ENCODE results near the gene ERGIC1.
"Not testable (repeated sequence)": the region's sequence is repeated elsewhere in the genome, so short reads cannot be mapped to it uniquely, and the experiment has no call there.

Gene ERGIC1

DNA sequence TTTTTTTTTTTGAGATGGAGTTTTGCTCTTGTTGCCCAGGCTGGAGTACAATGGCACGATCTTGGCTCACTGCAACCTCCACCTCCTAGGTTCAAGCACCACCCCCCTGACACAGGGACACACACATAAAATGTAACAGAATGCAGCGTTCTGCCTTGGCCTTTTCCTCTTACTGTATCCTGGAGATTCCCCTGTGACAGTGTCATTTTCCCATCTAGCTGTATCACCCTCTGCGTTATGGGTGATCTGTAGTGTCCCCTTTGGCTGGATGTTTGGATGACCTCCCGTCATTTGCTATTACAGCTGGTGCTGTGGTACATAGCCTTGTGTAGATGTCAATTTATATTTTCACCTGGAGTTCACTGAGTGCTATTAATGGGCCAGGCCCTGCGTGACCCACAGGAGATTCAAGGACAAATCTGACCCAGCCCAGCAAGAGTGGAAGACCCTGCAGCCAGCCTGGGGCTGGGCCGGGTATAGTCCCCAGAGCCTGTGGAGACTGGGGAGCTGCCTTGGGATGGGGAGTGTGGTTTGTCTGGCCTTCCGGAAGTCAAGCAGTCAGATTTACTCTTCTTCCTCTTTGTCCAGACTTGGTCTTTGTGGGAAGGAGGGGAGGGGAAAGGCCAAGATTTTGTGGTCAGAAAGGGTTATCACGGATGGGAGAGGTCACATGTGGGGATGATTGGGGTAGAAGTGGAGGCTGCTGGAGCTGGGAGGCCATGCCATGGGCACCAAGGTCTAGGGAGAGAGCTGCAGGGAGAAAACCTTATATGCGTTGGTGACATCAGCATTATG lies 43.6 kb downstream of the ERGIC1 start:
- in situ Hi-C loops (cut with MboI; ENCODE audit: low sequenced_read_pairs) = no loop called here

DNA sequence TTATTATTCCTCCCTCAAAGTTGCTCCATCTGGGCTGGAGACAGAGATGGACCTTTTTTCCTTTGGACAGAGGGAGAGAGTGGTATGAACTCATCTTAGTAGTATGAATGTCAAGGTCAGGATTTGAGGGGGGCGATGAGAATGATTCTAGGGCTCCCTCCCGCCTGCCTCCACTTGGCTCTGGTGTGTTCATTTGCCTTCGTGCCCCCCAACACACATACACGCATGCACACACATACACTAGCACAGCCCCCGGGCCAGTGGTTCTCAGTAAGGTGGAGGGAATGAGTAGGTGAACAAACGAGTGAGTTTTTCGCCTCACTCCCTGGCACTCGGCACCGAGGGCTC lies 44.5 kb downstream of the ERGIC1 start:
- in situ Hi-C loops (cut with MboI; ENCODE audit: low sequenced_read_pairs) = no loop called here

DNA sequence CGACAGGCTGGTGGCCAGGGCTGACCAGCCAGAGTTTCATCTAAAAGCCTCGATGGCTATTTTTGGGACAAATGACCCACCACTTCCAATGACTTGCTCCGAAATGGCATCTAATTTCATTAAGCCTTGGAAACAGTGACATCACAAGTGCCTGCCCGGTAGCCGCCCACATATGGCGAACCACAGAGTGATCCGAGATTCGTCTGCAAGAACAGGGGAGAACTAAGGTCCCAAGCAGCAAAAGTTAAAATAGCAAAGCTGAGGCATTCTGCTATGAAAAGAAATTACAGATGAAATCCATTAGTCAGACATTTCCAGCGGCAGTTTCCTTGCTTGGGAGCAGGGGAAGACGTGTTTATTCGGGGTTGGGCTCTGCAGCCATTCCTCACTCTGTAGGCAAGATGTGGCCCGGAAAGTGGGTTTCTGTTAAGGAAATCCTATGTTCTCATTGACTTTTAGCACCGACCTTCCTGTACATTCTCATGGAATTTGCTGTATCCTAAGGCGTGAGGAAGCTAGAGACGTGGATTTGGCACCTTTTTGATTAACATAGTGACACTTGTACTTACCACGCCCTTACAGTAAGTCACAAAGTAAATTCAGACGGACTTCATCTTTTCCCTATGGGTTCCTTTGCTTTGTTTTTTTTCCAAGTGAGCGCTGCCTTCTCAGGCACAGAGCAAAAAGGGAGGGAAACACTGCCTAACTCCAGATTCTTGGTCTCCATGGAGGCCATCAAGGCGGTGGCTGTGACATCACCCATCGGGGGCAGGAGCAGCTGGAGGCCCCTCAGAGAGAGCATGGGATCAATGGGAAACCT lies 45.1 kb downstream of the ERGIC1 start:
- in situ Hi-C loops (cut with MboI; ENCODE audit: low sequenced_read_pairs) = no loop called here

DNA sequence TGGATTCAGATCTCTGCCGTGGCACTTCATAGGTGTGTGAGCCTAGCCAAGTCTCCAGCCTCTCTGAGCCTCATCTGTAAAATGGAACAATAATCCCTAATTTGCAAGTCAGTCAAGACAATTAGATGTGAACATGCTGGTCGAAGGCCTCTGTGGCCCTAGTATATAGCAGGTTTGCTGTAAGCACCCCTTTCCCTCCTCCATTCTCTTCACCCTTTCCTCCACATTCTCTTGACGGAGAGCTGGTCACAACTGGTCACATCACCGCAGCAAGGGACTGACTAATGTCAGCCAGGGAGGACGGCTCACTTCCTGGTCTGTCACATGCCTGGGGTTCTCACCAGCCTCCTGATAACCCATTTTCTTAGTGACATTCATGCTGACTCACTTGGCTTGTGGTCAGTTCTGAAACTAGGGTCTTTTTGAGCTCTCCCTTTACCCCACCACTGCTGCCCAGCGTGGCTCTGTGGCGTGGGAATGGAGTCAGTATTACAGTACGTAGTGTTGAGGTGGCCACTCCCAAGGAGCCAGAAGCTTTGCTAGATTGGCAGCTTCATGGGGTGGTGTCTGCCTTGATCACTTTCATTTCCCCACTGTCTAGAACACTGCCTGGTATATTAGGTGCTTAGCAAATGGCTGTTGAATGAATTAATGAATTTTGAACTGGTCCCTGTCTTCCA lies 47.8 kb downstream of the ERGIC1 start:
- in situ Hi-C loops (cut with MboI; ENCODE audit: low sequenced_read_pairs) = no loop called here

DNA sequence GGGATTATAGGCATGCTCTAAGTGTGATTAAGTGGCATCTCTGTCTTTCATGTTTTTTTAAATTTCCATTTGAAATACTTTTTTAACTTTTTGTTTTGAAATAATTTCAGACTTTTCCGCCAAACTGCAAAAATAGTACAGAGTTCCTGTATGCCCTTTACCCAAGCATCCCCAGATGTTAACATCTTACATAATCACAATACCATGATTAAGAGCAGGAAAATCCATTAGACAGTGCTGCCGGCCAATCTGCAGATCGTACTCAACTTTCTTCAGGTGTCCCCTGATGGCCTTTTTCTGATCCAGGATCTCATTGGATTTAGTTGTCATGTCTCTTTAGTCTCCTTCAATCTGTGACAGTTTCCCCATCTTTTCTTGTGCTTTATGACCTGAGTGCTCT lies 49.0 kb downstream of the ERGIC1 start:
- in situ Hi-C loops (cut with MboI; ENCODE audit: low sequenced_read_pairs) = no loop called here

DNA sequence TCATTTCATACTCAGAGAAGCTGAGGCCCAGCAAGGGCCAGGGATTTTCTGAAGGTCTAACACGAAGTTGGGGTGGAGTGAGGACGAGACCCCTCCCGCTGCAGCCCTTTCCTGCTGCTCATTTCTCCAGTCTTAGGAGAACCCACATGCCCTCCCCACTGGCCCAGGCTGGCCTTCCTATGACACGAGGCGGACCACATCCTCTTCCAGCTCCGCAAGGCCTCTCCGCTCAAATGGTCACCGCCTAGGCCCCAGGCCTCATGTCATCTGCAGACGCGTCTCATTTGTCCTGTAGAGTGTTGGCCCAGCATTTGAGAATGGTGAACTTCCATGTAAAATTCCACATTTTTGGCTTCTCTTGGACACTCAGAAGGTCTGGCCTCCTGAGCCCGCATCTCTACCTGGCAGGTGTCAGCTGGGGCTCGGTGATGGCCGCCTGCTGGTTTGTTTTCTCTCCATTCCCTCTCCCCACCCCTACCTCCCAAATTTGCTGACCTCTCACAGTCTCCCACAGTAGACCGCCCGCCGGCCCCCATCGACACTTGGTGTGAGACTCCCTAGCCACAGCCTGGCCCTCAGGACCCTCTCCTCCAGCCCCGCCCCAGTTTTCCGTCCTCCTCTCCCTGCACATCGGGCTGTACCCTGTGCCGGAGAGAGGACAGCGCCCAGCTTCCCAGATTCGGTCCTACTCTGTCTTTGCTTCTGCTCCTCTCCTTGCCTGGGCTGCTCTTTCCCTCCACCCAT lies 51.7 kb downstream of the ERGIC1 start:
- in situ Hi-C loops (cut with MboI; ENCODE audit: low sequenced_read_pairs) = no loop called here

DNA sequence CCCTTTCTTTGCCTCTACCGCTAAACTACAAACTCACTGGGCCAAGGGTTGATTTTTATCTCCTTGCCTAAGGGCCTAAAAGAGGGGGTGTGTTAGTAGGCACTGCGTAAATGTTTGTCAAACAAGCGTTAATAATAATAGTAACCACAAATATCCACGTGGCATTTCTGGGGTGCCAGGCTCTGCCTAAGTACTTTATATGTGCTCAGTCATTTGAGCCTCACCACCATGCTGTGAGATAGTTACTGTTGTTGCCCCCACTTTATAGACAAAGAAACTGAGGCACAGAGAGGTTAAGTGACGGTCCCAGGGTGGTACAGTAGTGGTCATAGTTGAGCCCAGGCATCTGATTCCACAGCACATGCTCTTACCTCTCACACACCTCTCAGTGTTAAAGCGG lies 52.4 kb downstream of the ERGIC1 start:
- in situ Hi-C loops (cut with MboI; ENCODE audit: low sequenced_read_pairs) = no loop called here

DNA sequence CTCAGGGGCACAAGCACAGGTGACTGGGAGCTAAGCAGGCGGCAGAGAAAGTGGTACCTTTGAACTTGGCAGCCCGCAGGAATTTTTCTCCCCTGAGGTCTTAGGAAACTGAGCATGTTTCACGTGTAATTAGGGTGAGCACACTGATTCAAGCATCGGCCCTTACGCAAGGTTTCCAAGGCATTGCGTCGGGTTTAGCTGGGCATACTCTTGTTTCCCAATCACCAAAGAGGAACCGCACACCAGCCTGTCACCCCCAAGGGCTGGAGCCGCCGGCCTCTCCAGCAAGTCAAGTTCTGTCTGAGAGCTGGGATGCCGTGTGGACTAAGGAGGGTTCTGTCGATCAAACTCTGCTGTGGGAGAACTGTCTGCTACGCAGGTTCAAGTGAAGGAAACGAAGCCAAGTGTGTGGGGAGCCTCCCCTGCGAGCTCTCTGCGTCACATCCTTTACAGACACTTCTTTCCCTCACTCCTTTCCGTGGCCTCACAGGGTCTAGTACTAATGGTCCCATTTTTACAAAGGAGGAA lies 53.0 kb downstream of the ERGIC1 start:
- in situ Hi-C loops (cut with MboI; ENCODE audit: low sequenced_read_pairs) = no loop called here

DNA sequence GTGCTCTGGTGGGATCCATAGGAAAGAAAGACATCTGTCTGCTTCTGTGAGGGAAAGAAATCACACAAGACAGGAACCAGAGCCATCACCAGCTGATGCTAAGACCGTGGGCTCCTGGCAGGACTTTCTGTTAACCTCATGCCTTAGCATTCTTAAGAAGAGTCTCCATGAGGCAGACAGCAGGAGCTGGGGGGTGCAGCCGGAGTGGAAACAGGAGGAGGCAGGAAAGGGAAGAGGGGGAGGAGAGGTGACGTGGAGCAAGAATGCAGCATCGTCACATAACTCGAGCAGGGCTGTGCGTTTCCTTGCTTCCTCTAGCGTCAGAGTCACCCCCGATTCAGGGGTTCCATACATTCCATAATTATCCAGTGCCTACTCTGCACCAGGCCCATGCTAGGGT lies 53.6 kb downstream of the ERGIC1 start:
- in situ Hi-C loops (cut with MboI; ENCODE audit: low sequenced_read_pairs) = no loop called here

DNA sequence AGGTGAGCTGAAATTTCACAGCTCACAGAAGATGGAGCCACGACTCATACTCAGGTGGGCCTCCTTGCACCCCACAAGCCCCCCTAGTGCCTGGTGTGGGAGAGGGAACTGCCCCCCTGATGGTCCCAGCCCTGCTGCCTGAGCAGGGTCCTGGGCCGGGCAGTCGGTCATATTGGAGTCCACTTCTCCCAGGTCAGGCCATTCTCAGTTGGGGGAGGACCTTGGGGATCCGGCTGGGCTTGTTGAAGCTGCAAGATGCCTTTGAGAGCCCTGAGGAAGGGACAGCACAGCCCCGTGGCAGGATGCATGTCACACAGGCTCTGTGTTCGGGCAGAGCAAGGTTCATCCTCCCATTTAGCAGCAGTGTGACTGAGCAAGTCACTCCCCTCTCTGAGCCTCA lies 56.6 kb downstream of the ERGIC1 start:
- in situ Hi-C loops (cut with MboI; ENCODE audit: low sequenced_read_pairs) = no loop called here

DNA sequence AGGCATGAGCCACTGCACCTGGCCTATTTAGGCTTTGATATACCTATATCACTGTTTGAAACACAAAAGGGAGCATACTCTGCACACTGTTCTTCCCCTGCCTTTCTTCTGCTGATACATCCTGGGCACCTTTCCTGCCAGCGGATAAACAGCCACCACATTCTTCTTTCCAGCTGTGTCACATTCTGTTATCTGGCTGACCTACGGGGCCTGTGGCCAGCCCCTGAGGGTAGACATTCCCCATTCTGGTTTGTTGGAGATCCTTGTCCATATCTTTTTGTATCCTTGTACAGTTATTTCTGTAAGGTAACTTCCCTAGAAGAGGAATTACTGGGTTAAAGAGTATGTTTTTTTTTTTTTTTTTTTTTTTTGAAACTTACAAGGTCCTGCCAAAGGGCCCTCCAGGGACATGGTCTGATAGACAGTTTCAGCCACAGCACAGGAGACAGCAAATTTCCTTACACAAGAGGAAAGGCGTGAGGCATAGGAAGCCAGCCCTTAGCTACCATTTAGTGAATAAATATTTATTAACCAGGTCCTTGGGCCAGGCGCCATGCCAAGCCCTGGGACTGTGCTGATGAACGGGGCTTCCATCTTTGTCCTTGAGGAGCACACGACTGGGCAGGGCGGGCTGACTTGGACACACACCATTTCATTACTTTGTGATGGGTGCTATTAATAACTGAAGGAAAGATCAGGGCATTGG lies 57.8 kb downstream of the ERGIC1 start:
- in situ Hi-C loops (cut with MboI; ENCODE audit: low sequenced_read_pairs) = no loop called here

DNA sequence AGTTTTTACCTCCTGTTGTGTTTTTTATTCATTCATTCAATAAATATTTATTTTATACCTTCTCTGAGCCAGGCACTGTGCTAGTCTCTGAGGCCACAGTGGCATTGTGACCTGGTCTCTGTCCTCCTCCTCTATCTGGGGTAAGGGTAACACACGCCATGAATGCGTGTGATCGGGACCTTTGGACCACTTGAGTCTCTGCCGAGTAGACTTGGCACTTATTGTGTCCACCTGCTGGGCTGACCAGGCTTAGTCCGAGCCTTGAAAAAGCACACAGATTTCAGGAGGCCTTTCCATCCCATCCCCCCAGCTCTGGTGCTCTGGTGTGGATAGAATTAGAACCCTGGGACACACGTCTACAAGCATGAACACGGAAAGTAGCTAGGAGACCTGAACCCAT lies 58.7 kb downstream of the ERGIC1 start:
- in situ Hi-C loops (cut with MboI; ENCODE audit: low sequenced_read_pairs) = no loop called here

DNA sequence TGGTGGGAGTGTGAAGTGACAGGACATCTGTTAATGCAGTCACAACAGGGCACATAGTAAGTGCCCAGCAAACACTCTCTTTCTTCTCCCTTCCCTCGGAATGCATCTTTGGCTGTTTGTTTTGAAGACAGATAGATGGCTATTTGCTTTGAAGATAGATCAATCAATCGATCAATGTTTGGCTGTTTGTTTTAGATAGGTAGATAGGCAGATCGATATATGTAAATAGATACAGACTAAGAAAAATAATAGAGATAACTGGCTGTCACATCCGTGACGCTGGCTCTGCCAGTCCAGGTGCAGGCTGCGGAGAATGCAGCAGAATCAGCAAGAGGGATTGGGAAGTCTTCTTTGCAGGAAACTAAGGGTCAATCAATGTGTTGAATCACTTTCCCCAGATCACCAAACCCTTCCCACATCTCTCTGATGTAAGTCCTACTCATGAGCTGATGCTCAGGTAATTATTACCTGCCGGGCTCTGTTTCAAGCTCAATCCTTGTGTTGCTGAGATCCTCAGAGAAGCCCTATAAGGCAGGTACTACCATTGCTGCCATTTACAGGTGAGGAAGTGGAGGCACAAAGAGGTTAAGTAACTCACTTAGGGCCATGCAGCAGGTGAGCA lies 60.8 kb downstream of the ERGIC1 start:
- in situ Hi-C loops (cut with MboI; ENCODE audit: low sequenced_read_pairs) = no loop called here

DNA sequence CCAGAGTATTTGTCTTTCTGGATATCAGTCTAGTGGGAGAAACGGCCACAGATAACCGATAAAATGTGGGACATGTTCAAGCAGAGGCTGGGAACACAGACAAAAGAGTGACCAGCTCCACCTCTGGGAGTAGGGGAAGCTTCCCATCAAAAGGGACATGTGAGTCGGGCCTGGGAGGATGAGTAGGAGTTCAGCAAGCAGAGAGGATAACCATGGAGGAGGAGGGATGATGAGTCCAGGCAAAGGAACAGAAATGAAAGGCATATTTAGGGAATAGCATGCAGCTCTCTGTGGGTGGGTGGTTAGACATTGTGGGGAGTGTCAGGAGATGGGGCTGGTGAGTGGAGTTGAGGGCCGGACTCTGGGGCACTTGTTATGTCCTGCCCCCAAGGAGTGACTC lies 61.5 kb downstream of the ERGIC1 start:
- in situ Hi-C loops (cut with MboI; ENCODE audit: low sequenced_read_pairs) = no loop called here

DNA sequence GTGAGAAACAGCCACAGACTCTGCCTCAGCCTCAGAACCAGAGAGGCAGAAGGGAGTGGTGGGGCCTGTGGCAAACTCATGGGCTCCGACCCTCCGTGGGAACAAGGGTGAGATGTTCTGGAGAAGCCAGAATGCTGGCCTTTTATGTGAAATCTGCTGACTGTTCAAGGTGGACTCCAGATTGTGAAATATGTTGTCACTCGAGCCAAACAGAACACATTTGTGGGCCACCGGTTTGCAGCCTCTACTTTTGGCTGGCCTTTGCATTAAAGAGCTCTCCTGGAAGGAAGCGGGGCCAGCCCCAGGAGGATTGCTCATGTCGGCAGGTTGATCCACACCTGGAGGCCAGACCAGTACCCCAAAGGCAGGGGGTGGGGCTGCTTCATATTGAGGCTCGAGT lies 62.4 kb downstream of the ERGIC1 start:
- in situ Hi-C loops (cut with MboI; ENCODE audit: low sequenced_read_pairs) = no loop called here

DNA sequence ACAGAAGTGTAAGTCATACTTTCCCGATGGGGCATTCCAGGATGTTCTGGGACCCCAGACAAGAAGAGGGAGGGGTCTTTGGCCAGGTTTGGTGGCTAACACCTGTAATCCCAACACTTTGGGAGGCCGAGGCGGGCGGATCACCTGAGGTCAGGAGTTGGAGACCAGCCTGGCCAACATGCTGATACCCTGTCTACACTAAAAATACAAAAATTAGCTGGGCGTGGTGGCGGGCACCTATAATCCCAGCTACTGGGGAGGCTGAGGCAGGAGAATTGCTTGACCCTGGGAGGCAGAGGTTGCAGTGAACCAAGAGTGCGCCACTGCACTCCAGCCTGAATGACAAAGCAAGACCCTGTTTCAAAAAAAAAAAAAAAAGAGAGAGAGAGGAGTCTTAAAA lies 63.0 kb downstream of the ERGIC1 start:
- in situ Hi-C loops (cut with MboI; ENCODE audit: low sequenced_read_pairs) = not testable (repeated sequence)

DNA sequence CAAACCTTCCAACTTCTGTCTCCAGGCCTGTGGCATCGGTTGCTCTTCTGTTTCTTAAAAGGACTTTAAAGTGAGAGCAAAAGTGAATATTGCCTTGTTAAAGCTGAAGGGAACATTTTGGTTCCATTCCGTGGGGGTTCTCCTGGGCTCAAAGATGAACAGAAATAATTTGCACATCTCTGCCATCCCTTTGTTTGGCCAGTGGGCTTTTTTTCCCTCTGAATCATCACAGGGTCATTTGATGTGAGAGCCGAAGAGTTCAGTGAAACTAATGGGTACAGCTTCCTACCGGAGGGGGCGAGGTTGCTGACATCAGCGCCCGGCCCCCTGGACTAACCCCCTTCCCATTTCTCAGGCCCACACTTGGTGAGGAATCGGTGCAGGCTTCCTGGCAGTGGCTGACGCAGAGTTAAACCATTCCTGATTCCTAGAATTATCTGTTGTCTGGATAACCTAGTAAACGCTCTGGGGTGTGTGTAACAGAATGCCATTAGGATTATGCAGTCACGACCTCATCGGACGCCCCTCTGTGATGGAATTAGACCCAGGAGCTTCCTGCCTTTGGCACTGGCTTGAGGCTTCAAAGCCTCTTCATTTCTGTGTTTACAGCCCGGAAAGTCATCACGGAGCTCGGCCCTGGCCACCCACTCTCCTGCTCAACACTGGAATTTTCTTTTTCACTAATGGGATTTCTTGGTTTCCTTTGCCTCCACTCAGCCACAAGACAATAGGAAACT lies 63.6 kb downstream of the ERGIC1 start:
- in situ Hi-C loops (cut with MboI; ENCODE audit: low sequenced_read_pairs) = no loop called here

DNA sequence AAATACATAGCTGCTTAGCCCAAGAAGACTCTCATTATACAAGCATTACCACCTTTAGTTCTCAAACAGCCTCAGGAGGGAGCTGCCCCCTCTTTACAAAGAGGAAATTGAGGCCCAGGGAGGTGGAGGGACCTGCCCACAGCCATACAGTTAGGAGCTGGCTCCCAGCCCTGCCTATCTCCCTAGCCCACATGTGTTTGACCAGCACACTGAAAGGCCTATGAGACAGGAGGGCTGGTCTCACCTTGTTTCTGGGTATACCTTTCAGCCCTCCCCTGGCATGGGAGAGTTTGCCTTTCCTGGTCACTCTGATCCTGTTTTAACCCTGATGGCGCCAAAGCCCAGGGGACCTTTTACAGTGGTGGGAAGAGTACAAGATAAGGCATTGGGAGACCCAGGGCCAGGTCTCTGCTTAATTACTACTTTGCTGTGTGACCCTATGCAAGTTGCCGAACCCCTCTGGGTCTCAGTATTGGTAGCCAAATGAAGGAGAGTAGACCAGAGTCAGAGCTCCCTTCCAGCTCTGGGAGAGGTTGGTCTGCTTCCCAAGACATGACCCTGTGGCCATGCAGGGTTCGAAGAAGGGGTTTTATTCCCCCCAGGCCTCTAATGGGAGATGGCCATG lies 64.3 kb downstream of the ERGIC1 start:
- in situ Hi-C loops (cut with MboI; ENCODE audit: low sequenced_read_pairs) = no loop called here
